ENCODE results near the gene SYTL5.

- TF ChIP-seq POLR2A (IDR thresholded peaks at IDR 0.05; ENCODE audit: low read length) = no peak
- TF ChIP-seq GATA1 (IDR thresholded peaks at IDR 0.05; ENCODE audit: low read depth, low read length) = no peak
These were observed 148.5 kb downstream of the SYTL5 start for GRCh38 chrX:38154818-38155217.

All from erythroblast (primary cell).